GM19023 (cell line): Measurements from ENCODE around the gene LURAP1L.
"Not testable (repeated sequence)": the region's sequence is repeated elsewhere in the genome, so short reads cannot be mapped to it uniquely, and the experiment has no call there.

ENCODE experiments used
- ATAC-seq: cut with Tn5 transposase; IDR thresholded peaks from one replicate; pipeline ENCODE4 v1.9.1; 2021; ENCODE audit warnings: mild to moderate bottlenecking, moderate library complexity; ENCODE audit not compliant: unreplicated experiment

Gene LURAP1L

GRCh38 chr9:12854221-12854620 lies 79.4 kb downstream of the LURAP1L start:
- no peak for ATAC-seq

DNA sequence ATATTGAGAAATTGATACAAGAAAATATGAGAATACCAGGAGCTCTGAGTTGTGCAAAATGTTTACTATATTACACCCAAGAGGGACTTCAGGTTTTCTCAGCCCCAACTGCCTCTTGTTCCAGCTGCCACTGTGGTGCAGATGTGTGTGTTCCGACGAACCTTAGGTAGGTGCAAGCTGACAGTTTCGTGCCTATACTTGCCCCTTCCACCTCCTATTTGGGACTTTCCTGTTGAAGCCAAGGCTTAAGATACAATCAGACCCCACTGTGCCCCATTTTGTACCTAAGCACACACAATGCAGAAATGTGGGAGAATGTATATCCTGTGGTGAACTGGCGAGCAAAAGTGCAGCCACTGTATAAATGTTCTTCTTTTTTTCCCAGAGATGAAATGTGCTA lies 80.2 kb downstream of the LURAP1L start:
- no peak for ATAC-seq

DNA sequence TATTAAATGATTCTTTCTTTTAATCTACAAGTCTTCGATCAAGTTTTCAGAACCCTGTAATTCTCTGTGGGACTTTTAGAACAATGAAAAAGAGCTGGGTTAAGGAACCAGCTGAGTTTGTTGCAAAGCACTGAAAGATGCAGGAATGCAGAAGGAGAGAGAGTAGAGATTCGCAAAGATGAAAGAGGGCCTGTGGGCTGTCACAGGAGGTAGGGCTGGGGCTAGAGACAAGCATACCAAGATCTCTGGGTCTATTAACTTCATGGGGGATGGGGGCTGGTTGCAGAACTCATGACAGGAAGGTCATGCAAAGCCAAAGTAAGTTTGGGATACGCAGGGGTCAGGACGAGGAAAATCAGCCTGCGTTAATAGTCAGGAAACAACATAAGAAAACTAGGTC lies 81.8 kb downstream of the LURAP1L start:
- ATAC-seq, result no peak

- ATAC-seq, result no peak
Measured at GRCh38 chr9:12859704-12860251, 85.0 kb downstream of the LURAP1L start.

GRCh38 chr9:12860998-12861397 lies 86.2 kb downstream of the LURAP1L start:
- no peak for ATAC-seq

- ATAC-seq, result no peak
Measured at GRCh38 chr9:12862611-12863410, 88.0 kb downstream of the LURAP1L start.

DNA sequence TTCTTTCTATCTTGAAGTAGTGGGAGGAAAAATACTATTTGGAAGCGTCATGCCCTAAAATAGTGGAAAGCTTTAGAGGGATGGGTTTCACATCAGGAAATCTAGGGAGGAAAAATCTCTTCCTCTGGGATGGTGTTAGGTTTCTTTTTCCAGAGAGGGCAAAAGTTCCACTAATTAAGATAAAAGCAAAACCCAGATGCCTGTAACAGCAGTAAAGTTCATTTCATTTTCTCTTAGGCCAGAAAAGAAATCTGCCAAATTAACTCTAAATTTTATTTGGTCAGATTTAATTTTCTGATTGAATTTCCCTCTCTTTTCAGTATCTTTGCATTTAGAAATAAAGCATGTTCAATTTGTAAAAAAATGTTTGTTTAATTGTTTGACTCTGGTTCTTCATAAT lies 88.8 kb downstream of the LURAP1L start:
- ATAC-seq, result no peak

GRCh38 chr9:12865380-12865779 lies 90.6 kb downstream of the LURAP1L start:
- ATAC-seq, result not testable (repeated sequence)
